ENCODE results near the gene NOC2L. TPM values are rescaled to one million over a fixed set of nuclear protein-coding genes. Genes with fewer than 3 reads are reported as not detected.

NOC2L gene
- polyA plus RNA-seq (ENCODE audit: insufficient read length) = 43.6 TPM

DNA sequence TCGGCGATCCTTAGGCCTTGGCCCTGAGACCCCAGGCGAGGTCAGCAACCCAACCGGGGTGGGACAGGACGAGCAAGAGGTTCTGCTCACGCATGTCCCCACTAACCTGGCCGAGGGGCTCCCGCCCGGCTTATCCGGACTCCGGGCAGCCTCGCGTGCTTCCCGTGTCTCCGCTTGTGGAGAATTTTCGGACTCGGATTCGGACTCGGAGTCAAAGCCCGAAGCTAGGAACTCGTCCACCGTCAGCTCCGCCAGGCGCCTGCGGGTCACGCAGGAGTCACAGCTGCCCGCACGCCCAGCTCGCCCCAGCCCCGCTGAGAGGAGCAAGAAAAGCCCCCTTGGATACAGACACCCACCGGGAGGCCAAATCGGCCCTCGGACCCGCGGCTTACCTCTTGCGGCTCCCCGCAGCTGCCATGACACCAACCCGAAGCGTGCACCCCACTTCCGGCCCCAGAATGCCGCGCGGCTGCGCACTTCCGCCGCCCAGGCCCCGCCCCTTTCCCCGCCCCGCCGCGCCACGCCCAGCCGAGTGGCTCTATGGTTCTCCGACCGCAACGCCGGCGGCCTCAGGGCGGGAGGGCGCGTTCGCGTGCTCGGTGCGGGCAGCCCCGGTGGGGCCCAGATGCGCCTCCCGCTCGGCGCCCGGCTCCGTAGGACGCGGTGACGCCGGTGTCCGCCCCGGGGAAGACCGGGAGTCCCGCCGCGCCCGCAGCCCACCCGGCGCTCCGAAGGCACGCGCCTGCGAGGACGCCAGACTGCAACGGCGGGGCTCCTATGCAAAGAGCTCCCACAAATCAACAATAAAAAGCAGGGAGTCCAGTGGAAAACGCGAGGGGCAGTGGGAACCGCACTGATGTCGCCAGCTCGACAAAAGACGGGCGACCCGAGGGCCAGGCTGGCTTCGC is at the start of gene NOC2L:
Gene NOC2L (minus strand): TSS at position 434 of the 908 bp plus-strand sequence. CDS start 16 bp downstream, at position 418.
- DNase-seq (ENCODE audit: low read depth) = peak; percentile 35

DNA sequence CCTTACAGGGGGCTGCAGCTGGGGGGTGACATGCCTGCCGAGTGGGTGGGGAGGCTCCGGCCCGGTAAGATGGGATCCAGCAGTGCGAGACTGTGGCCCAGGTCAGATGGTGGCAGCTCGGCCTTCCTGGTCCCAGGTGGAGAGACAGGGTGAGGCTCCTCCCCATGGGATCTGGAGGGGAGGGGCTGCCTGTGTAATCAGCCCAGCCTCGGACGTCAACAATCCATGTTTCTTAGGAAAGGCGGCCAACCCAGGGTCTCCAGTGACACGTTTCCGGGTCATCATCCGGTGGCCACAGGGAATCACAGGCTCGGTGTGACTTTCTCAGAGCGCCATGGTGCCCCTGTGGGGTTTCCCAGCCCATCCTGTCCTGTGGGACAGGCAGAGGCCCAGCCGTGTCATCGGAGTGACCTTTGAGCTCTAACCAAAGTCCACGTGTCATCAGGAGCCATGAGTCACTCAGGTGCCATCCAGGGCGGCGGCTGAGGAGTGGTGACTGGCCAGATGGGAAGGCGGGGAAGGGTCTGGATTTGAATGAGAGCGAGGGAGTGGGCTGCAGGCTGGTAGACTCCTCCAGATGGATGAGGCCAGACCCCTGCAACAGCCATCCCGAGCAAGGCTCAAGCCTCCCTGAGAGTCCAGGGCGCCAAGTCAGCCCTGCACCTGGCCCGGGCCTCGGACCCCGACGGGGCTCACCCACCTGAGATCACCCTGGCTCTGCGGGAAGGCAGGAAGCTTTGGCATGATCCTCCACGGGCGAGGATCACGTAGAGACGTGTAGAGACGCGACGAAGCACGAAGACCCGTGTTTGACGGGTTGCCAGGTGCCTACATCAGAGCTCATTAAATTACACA is 47.5 kb upstream of the NOC2L start:
- DNase-seq (ENCODE audit: low read depth) = no peak

GRCh38 chr1:1005774-1006304 is 46.8 kb upstream of the NOC2L start:
- no peak for DNase-seq (ENCODE audit: low read depth)

GRCh38 chr1:1004780-1005697 is 46.0 kb upstream of the NOC2L start:
- no peak for DNase-seq (ENCODE audit: low read depth)

- DNase-seq (ENCODE audit: low read depth) = no peak
Measured at GRCh38 chr1:1004420-1004779, 45.3 kb upstream of the NOC2L start.

DNA sequence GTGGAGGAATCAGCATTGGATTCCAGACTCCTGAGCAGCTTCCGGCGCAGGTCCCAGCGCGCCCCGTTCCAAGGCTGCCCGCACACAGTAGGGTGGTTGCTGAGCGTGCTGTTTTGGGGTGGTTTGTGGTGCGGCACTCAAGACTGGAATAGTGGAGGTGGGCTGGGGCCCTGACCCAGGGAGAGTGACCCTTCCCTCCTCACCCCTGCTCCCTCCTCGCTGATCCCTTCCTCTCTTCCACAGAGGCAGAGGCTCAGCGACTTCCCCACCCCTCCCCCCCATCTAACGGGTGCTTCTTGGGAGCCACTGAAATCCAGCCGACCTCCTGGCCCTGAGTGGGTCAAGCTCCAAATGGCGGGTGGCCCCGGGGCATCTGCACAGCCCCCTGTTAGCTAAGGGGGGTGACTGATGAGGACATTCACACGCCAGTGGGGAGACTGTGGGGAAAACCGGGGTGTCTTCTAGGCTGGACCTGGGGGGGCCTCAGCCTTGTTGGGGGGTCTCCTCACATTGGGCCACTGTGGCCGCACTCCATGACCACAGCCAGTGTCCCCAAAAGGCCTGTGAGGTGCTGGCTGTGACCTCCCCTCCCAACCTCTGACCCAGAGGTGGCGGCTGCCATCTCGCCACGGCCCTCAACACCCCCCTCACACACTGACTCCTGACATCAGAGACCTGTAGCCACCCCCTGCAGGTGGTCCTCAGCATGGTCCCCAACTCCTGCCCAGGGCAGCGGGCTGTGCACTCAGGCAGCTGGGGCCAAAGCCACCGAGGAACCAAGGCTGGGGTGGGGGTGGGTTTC is 44.8 kb upstream of the NOC2L start:
- no peak for DNase-seq (ENCODE audit: low read depth)

GRCh38 chr1:1001057-1001783 is 42.2 kb upstream of the NOC2L start:
- DNase-seq (ENCODE audit: low read depth) = no peak

GRCh38 chr1:1000357-1001056 is 41.5 kb upstream of the NOC2L start:
- DNase-seq (ENCODE audit: low read depth) = no peak

- DNase-seq (ENCODE audit: low read depth) = no peak
Measured at GRCh38 chr1:999725-1000356, 40.8 kb upstream of the NOC2L start, which contains the start of gene HES4. Gene HES4 (minus strand): TSS chr1:1000097. CDS start chr1:999973, 124 bp downstream.

GRCh38 chr1:998995-999724 is 40.1 kb upstream of the NOC2L start:
- no peak for DNase-seq (ENCODE audit: low read depth)

DNA sequence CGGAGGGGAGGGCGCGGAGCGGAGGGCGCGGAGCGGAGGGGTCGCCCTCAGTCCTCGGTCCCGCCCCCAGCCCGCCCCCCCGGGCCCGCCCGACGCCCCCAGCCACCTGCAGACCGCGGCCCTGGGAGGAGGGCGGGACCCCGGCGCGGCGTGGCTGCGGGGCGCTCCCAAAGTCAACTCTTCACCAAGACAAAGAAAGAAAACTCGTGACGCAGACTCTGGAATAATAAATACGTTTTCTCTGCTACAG is 39.6 kb upstream of the NOC2L start:
- DNase-seq (ENCODE audit: low read depth) = no peak

- DNase-seq (ENCODE audit: low read depth) = no peak
Measured at GRCh38 chr1:997993-998744, 39.1 kb upstream of the NOC2L start.

DNA sequence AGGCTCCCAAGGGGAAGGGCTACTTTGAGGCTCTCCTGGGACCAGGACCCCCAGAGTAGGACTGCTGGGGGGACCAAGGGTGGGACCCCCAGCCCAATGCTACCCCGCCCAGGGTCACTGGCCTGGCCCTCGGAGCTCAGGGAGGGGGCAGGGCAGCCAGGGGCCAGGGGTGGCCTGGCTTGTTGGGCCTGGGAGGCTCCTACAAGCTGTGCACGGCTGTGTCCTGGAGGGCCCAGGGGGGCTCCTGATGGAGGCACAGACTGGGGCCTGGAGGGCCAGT is 38.6 kb upstream of the NOC2L start:
- no peak for DNase-seq (ENCODE audit: low read depth)

GRCh38 chr1:996851-997712 is 38.0 kb upstream of the NOC2L start:
- no peak for DNase-seq (ENCODE audit: low read depth)

GRCh38 chr1:995665-996633 is 36.9 kb upstream of the NOC2L start:
- DNase-seq (ENCODE audit: low read depth) = no peak

All from forelimb muscle (tissue), 1 donor.